OCI-LY3 (cell line): ENCODE results near the gene GDPD4.

Experiments used
- H2AFZ ChIP-seq: fragments of 200-600, 300-600 bp; shearing (Covaris generic); 2 replicates; pipeline ENCODE4 v1.6.0; 2014; ENCODE audit warnings: antibody characterized with exemption, low read depth, low read length
- H3K27ac ChIP-seq: fragments of 200-600, 300-600 bp; sonication (generic); 2 replicates; pipeline ENCODE4 v1.5.1; 2014; ENCODE audit warnings: mild to moderate bottlenecking, low read length, moderate library complexity, mixed read lengths
- H3K27me3 ChIP-seq: fragments of 200-600, 300-600 bp; sonication (generic); 2 replicates; pipeline ENCODE4 v1.6.1; 2014; ENCODE audit warnings: low read depth, low read length, mixed read lengths
- H3K36me3 ChIP-seq: fragments of 200-600, 300-600 bp; sonication (generic); replicated peaks from 2 replicates; pipeline ENCODE3; 2014; ENCODE audit warnings: low read depth, low read length, mixed read lengths
- H3K4me1 ChIP-seq: fragments of 300-600, 200-600 bp; sonication (generic); 2 replicates; pipeline ENCODE4 v1.6.1; 2014; ENCODE audit warnings: low read length, mixed read lengths
- H3K4me2 ChIP-seq: fragments of 200-600, 300-600 bp; sonication (generic); 2 replicates; pipeline ENCODE4 v1.6.1; 2014; ENCODE audit warnings: low read length, mixed read lengths
- H3K4me3 ChIP-seq: fragments of 300-600, 200-600 bp; sonication (generic); 2 replicates; pipeline ENCODE4 v1.5.1; 2014; ENCODE audit warnings: antibody characterized with exemption, mild to moderate bottlenecking, low read length, moderate library complexity
- H3K79me2 ChIP-seq: fragments of 300-600, 200-600 bp; shearing (Covaris generic); 2 replicates; pipeline ENCODE4 v1.6.1; 2014; ENCODE audit warnings: mild to moderate bottlenecking, low read length, mixed read lengths
- H3K9ac ChIP-seq: fragments of 300-600, 200-600 bp; shearing (Covaris generic); 2 replicates; pipeline ENCODE4 v1.6.0; 2014; ENCODE audit warnings: mild to moderate bottlenecking, low read length, moderate library complexity
- H3K9me3 ChIP-seq: fragments of 200-600, 300-600 bp; shearing (Covaris generic); 2 replicates; pipeline ENCODE4 v1.6.1; 2014; ENCODE audit warnings: low read length, mixed read lengths; ENCODE audit not compliant: insufficient read depth
- H4K20me1 ChIP-seq: fragments of 200-600, 300-600 bp; sonication (generic); 2 replicates; pipeline ENCODE4 v1.6.1; 2016; ENCODE audit warnings: low read length, mixed read lengths; ENCODE audit not compliant: insufficient read depth
- EZH2phosphoT487 ChIP-seq: fragments of 200-600 bp; shearing (Covaris generic); IDR thresholded peaks from 2 replicates; pipeline ENCODE4 v1.6.1; 2018; ENCODE audit warnings: antibody characterized with exemption, mixed run types, low read depth
- TF ChIP-seq, protein P1 (sequence below): fragments of 200-600, 300-600 bp; sonication (generic); IDR thresholded peaks from 2 replicates; pipeline ENCODE4 v1.5.1; 2014; ENCODE audit warnings: antibody characterized with exemption, low read length, low read depth

The GDPD4 gene

DNA sequence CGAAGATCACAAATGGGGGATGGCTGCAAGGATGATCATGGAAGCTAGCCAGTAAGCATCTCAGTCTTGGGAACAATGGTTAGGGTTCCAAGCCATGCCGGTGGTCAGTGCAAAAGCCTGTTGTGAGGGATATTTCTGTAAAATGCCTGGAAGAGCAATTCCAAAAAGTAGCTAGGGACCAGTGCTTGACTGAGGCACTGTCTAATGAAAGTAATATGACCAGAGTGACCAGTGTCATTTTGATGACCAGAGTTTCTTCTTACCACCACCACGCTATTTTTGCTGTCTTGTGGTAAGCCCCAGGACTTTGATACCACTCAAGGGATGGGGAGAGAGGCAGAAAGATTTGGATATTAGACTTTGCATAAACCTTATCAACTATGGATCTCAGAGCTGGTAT, 18.4 kb downstream of the GDPD4 start:
- no peaks in the 10 kb centered on the region for H3K9me3 ChIP-seq
- H3K36me3 ChIP-seq: no peaks in the 10 kb centered on the region
- no peak overlapping the region for H2AFZ ChIP-seq
- H3K4me1 ChIP-seq: peaks cover 6% of the 10 kb centered on the region; the same call in 1 of the 2 replicates
- no peak overlapping the region for H3K4me3 ChIP-seq
- no peak overlapping the region for H3K27ac ChIP-seq
- TF ChIP-seq, protein P1, sequence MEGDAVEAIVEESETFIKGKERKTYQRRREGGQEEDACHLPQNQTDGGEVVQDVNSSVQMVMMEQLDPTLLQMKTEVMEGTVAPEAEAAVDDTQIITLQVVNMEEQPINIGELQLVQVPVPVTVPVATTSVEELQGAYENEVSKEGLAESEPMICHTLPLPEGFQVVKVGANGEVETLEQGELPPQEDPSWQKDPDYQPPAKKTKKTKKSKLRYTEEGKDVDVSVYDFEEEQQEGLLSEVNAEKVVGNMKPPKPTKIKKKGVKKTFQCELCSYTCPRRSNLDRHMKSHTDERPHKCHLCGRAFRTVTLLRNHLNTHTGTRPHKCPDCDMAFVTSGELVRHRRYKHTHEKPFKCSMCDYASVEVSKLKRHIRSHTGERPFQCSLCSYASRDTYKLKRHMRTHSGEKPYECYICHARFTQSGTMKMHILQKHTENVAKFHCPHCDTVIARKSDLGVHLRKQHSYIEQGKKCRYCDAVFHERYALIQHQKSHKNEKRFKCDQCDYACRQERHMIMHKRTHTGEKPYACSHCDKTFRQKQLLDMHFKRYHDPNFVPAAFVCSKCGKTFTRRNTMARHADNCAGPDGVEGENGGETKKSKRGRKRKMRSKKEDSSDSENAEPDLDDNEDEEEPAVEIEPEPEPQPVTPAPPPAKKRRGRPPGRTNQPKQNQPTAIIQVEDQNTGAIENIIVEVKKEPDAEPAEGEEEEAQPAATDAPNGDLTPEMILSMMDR: no peak
- no peak for TF ChIP-seq EZH2phosphoT487
- H4K20me1 ChIP-seq: no peaks in the 10 kb centered on the region
- H3K4me2 ChIP-seq: no peak overlapping the region
- no peaks in the 10 kb centered on the region for H3K79me2 ChIP-seq
- no peak overlapping the region for H3K9ac ChIP-seq
- no peaks in the 10 kb centered on the region for H3K27me3 ChIP-seq

DNA sequence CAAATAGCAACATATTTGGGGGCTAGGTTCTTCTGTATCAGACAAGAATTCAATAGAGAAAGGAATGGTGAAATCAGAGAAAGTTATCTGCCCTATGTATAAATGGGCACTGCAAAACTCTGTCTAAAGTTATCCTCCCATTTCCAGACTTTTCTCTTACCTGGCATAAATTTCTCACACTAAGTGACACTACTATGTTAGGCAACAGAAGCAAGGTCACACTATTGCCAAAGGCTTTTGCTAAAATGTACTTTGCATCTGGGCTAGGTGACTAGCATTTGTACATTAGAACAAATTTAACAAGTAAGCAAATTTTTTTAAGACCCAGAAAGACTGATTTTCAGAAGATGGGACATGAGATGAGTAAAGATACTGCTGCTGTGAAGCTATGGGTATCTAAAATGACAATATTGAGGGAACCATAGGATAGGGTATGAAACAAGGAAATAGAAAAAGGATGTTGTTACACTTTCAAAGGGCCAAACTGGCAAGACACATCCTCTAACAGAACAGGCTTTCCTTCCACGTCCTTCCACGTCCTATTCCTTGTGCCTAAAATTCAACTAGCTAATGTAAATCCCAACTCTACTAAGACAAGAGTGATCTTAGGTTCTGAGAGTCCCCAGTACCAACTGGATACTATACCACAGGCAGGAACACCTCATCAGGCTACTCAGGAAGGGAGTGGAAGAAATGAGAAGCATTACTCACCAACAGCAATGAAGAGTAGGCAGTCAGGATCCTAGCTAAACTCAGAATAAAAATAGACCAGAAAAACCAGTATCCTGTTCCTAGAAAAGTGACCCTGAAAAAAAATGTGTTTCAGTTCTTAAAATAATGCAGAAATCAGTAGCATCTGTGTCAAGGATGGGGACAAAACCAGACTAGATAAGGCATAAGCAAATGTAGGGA, 22.6 kb downstream of the GDPD4 start:
- Histone ChIP-seq H3K27me3 (no peaks in the 10 kb centered on the region), H4K20me1 (no peaks in the 10 kb centered on the region), H3K79me2 (no peaks in the 10 kb centered on the region), H2AFZ (no peak overlapping the region), H3K36me3 (no peaks in the 10 kb centered on the region), H3K27ac (no peak overlapping the region), H3K9me3 (no peaks in the 10 kb centered on the region), H3K4me3 (no peak overlapping the region), H3K4me2 (no peak overlapping the region), H3K9ac (no peak overlapping the region), H3K4me1 (peaks cover 6% of the 10 kb centered on the region; the same call in 1 of the 2 replicates)
- TF ChIP-seq, protein P1: no peak
- TF ChIP-seq EZH2phosphoT487: no peak

DNA sequence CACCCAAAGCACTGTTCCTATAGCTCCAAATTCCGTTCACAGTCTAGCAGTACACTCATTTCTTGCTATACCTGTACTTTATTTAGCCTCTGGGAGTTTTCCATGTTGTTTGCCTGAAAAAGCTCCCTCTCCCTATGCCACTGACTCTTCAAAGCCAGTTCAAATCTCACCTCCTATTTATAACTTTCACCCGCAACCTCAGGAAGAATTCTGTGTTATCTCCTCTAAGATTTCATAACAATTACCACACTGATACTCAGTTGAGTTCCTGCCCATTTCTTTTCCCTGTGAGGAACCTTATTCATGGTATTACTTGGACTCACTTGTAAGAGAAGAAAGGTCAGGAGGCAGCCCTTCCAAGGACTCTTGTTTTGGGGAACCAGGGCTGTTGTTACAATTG, 25.2 kb downstream of the GDPD4 start:
- Histone ChIP-seq H3K4me3 (no peak overlapping the region), H4K20me1 (no peaks in the 10 kb centered on the region), H3K4me2 (no peak overlapping the region), H3K36me3 (no peaks in the 10 kb centered on the region), H3K4me1 (peaks cover 6% of the 10 kb centered on the region; the same call in 1 of the 2 replicates), H3K27ac (no peak overlapping the region), H3K9ac (no peak overlapping the region), H3K9me3 (no peaks in the 10 kb centered on the region), H2AFZ (no peak overlapping the region), H3K27me3 (no peaks in the 10 kb centered on the region), H3K79me2 (no peaks in the 10 kb centered on the region)
- TF ChIP-seq, protein P1: no peak

DNA sequence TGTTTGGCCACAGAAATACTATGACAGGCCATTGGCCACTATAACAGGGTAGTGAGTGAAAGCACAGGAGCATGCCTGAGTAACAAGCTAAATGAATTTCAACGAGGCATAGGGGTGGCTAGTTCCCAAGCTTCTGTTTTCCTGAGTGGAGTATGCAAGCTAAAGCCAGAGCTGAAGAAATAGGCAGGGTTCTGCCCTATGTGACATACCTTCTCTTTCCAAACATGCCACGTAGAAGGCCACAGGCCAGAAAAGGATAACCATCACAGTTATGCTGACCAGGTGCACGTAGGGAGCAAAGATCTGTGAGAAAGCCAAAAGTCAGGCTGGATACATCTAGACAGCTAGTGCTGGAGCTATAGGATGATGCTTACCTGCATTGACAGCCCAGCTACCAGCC, 30.6 kb downstream of the GDPD4 start:
- H3K36me3 ChIP-seq: no peaks in the 10 kb centered on the region
- H4K20me1 ChIP-seq: no peaks in the 10 kb centered on the region
- no peaks in the 10 kb centered on the region for H3K79me2 ChIP-seq
- no peak overlapping the region for H3K4me3 ChIP-seq
- no peaks in the 10 kb centered on the region for H3K27me3 ChIP-seq
- TF ChIP-seq, protein P1: no peak
- no peak for TF ChIP-seq EZH2phosphoT487
- no peak overlapping the region for H3K27ac ChIP-seq
- no peak overlapping the region for H3K4me2 ChIP-seq
- no peaks in the 10 kb centered on the region for H3K4me1 ChIP-seq
- H3K9ac ChIP-seq: no peak overlapping the region
- no peak overlapping the region for H2AFZ ChIP-seq
- H3K9me3 ChIP-seq: no peaks in the 10 kb centered on the region
